Mucosa of descending colon (tissue), 3 donors: ENCODE data around the gene LEO1. TPM values are rescaled to one million over a fixed set of nuclear protein-coding genes. Genes with fewer than 3 reads are reported as not detected.

Source experiments
- ATAC-seq: fragments of 200-7000 bp; cut with Tn5 transposase; one replicate; pipeline ENCODE4 v1.9.1; 2020; ENCODE audit warnings: mild to moderate bottlenecking, moderate library complexity
- DNase-seq, 3 donors: peaks; one replicate each; pipeline ENCODE4 v3.0.0-alpha.2; 2020
- H3K36me3 ChIP-seq: fragments of 200-600 bp; one replicate; pipeline ENCODE4 v1.8.0; 2021; ENCODE audit warnings: low read depth, mild to moderate bottlenecking
- H3K4me1 ChIP-seq: fragments of 200-600 bp; one replicate; pipeline ENCODE4 v1.8.0; 2021; ENCODE audit warnings: low read depth, mild to moderate bottlenecking
- H3K4me3 ChIP-seq: fragments of 200-600 bp; one replicate; pipeline ENCODE4 v1.8.0; 2021; ENCODE audit warnings: mild to moderate bottlenecking
- H3K9me3 ChIP-seq: fragments of 200-600 bp; one replicate; pipeline ENCODE4 v1.8.0; 2021; ENCODE audit warnings: mild to moderate bottlenecking
- CTCF ChIP-seq: fragments of 200-600 bp; IDR thresholded peaks from one replicate; pipeline ENCODE4 v1.8.0; 2022; ENCODE audit warnings: antibody characterized with exemption, mild to moderate bottlenecking
- intact Hi-C, 2 donors: fragments of 100-400 bp; cut with DNase I in 1 of 2; cut with micrococcal nuclease in 1 of 2; formaldehyde crosslinking; loops; one replicate each; pipeline versions ENCODE4 v1.11.0 to v1.11.1; 2022; cut with DNase I, micrococcal nuclease
- total RNA-seq, 3 donors: library from RNA; stranded (reverse); fragmentation: NEBNext Ultra II Directional in 2 of 3; extraction: Animal tissue kit (Norgen Biotek cat#: 25700) in 2 of 3; gene quantifications; one replicate each; pipeline versions ENCODE4 v1.2.1 to v1.2.4, GENCODE V29; 2021 to 2023
- donor health status: DM: no; HTN: no; CAD: no; lungs with moderate emphysema.
- donor health status: DM: no; HTN: no; CAD: no.
- donor health status: DM: no; HTN: yes; CAD: no.

Gene LEO1
- total RNA-seq, 3 donors from 2014 or later: 21.3 to 26.6 (median 26.3) TPM

- no peaks in the 10 kb centered on the region for H3K4me1 ChIP-seq
- no peak for TF ChIP-seq CTCF
- intact Hi-C loops: no loop called here
- no peaks in the 10 kb centered on the region for H3K36me3 ChIP-seq
- no peak for DNase-seq
- no peak for ATAC-seq
- H3K9me3 ChIP-seq: no peaks in the 10 kb centered on the region
- H3K4me3 ChIP-seq: no peak overlapping the region
Observed at GRCh38 chr15:51908316-51908715, 63.3 kb downstream of the LEO1 start.

GRCh38 chr15:51907136-51907862, 64.3 kb downstream of the LEO1 start:
- intact Hi-C loops: no loop called here
- DNase-seq (peak in 1 of 3 donors; percentile 22), ATAC-seq (peak; percentile 97)
- H3K9me3 ChIP-seq: no peaks in the 10 kb centered on the region
- TF ChIP-seq CTCF: no peak
- H3K36me3 ChIP-seq: no peaks in the 10 kb centered on the region
- H3K4me1 ChIP-seq: no peaks in the 10 kb centered on the region
- no peak overlapping the region for H3K4me3 ChIP-seq

GRCh38 chr15:51904931-51905330, 66.6 kb downstream of the LEO1 start:
- Histone ChIP-seq H3K9me3 (no peaks in the 10 kb centered on the region), H3K4me1 (no peaks in the 10 kb centered on the region), H3K36me3 (no peaks in the 10 kb centered on the region), H3K4me3 (no peak overlapping the region)
- no peak for TF ChIP-seq CTCF
- ATAC-seq: no peak
- no peak for DNase-seq
- intact Hi-C loops: no loop called here

- Histone ChIP-seq H3K4me1 (no peaks in the 10 kb centered on the region), H3K36me3 (no peaks in the 10 kb centered on the region), H3K9me3 (no peaks in the 10 kb centered on the region), H3K4me3 (no peak overlapping the region)
- no peak for ATAC-seq
- intact Hi-C loops: no loop called here
- TF ChIP-seq CTCF: no peak
- no peak for DNase-seq
Observed at GRCh38 chr15:51904421-51904820, 67.2 kb downstream of the LEO1 start.

- intact Hi-C loops: no loop called here
- Histone ChIP-seq H3K9me3 (no peaks in the 10 kb centered on the region), H3K4me3 (no peak overlapping the region), H3K4me1 (peaks cover 4% of the 10 kb centered on the region), H3K36me3 (no peaks in the 10 kb centered on the region)
- no peak for TF ChIP-seq CTCF
- DNase-seq: no peak
- ATAC-seq: no peak
Observed at GRCh38 chr15:51889486-51889885, 82.1 kb downstream of the LEO1 start.
